Ovary (tissue), 3 donors: ENCODE measurements around the gene KCNS1.

Source experiments
- CTCF ChIP-seq, 3 donors: fragments of 450-650 bp in 2 of 3; fragments of 200-600 bp in 1 of 3; IDR thresholded peaks; one replicate each; pipeline versions ENCODE4 v1.5.1 to v1.8.0; 2016 to 2022; ENCODE audit warnings: antibody characterized with exemption in 3 of 3, mild to moderate bottlenecking in 1 of 3
- EP300 ChIP-seq: sonication (generic); formaldehyde crosslinking; IDR thresholded peaks from one replicate; pipeline ENCODE4 v1.6.1; 2017; ENCODE audit warnings: antibody characterized with exemption
- POLR2A ChIP-seq: fragments of 450-650 bp; IDR thresholded peaks from one replicate; pipeline ENCODE4 v1.6.1; 2017; ENCODE audit warnings: antibody characterized with exemption, mild to moderate bottlenecking, moderate library complexity
- donor health status: DM: no; HTN: no; CAD: no.

DNA sequence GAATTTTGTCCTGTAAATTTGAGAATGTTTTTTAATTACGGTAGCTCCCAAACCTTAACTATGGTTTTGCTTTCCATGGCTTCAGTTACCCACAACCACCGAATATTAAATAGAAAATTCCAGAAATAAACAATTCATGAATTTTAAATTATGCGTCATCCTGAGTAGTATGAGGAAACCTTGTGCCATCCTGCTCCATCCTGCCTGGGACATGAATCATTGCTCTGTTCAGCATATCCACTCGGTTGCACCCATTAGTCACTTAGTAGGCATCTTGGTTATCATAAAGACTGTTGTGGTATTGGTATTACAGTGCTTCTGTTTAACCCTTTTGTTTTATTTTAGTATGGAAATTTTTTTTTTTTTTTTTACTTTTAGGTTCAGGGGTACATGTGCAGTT is 39.7 kb downstream of the KCNS1 start:
- TF ChIP-seq POLR2A: no peak
- TF ChIP-seq CTCF (IDR thresholded peaks at IDR 0.05): no peak
- TF ChIP-seq EP300: no peak
